Measurements from ENCODE around the gene TMEM138.

Gene TMEM138

GRCh38 chr11:61414547-61414946 lies 52.4 kb downstream of the TMEM138 start:
- H3K27me3 ChIP-seq (ENCODE audit: insufficient read depth, low read length, poor library complexity, severe bottlenecking): no peaks in the 10 kb centered on the region

GRCh38 chr11:61415381-61415780 lies 53.2 kb downstream of the TMEM138 start:
- no peaks in the 10 kb centered on the region for H3F3A ChIP-seq (ENCODE audit: low read depth)
- H3K4me3 ChIP-seq (ENCODE audit: low read length, poor library complexity, severe bottlenecking): no peak overlapping the region
- H3K27me3 ChIP-seq (ENCODE audit: insufficient read depth, low read length, poor library complexity, severe bottlenecking): no peaks in the 10 kb centered on the region
- no peaks in the 10 kb centered on the region for H3K9me2 ChIP-seq (replicated peaks; ENCODE audit: low read depth, low read length)
- H3K9ac ChIP-seq (ENCODE audit: low read depth, low read length, poor library complexity, severe bottlenecking): no peak overlapping the region
- no peaks in the 10 kb centered on the region for H3K9me3 ChIP-seq (ENCODE audit: insufficient read depth, low read depth, low read length)
- TF ChIP-seq, protein P1, sequence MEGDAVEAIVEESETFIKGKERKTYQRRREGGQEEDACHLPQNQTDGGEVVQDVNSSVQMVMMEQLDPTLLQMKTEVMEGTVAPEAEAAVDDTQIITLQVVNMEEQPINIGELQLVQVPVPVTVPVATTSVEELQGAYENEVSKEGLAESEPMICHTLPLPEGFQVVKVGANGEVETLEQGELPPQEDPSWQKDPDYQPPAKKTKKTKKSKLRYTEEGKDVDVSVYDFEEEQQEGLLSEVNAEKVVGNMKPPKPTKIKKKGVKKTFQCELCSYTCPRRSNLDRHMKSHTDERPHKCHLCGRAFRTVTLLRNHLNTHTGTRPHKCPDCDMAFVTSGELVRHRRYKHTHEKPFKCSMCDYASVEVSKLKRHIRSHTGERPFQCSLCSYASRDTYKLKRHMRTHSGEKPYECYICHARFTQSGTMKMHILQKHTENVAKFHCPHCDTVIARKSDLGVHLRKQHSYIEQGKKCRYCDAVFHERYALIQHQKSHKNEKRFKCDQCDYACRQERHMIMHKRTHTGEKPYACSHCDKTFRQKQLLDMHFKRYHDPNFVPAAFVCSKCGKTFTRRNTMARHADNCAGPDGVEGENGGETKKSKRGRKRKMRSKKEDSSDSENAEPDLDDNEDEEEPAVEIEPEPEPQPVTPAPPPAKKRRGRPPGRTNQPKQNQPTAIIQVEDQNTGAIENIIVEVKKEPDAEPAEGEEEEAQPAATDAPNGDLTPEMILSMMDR (conservative IDR thresholded peaks at IDR 0.05; ENCODE audit: low read length): no peak
- TF ChIP-seq EZH2phosphoT487 (IDR thresholded peaks at IDR 0.05; ENCODE audit: borderline replicate concordance): no peak
- no peaks in the 10 kb centered on the region for H3K4me1 ChIP-seq (ENCODE audit: insufficient read depth, low read length, poor library complexity, severe bottlenecking)
- no peak overlapping the region for H3K4me2 ChIP-seq (ENCODE audit: low read depth, low read length, poor library complexity, severe bottlenecking)
- peaks cover 98% of the 10 kb centered on the region for H3K36me3 ChIP-seq (ENCODE audit: insufficient read depth, low read length)
- H3K79me2 ChIP-seq (ENCODE audit: insufficient read depth, low read length): peaks cover 37% of the 10 kb centered on the region
- H2AFZ ChIP-seq (ENCODE audit: low read length): no peak overlapping the region
- H4K20me1 ChIP-seq (ENCODE audit: insufficient read depth, low read length, poor library complexity, severe bottlenecking): peaks cover 25% of the 10 kb centered on the region

More at GRCh38 chr11:61414547-61414946, 52.4 kb downstream of the TMEM138 start:
- no peak overlapping the region for H2AFZ ChIP-seq (ENCODE audit: low read length)
- no peaks in the 10 kb centered on the region for H3K4me1 ChIP-seq (ENCODE audit: insufficient read depth, low read length, poor library complexity, severe bottlenecking)
- peaks cover 98% of the 10 kb centered on the region for H3K36me3 ChIP-seq (ENCODE audit: insufficient read depth, low read length)
- no peaks in the 10 kb centered on the region for H3K9me2 ChIP-seq (replicated peaks; ENCODE audit: low read depth, low read length)
- no peaks in the 10 kb centered on the region for H3K9me3 ChIP-seq (ENCODE audit: insufficient read depth, low read depth, low read length)
- no peak overlapping the region for H3K4me2 ChIP-seq (ENCODE audit: low read depth, low read length, poor library complexity, severe bottlenecking)
- no peak overlapping the region for H3K4me3 ChIP-seq (ENCODE audit: low read length, poor library complexity, severe bottlenecking)
- no peak overlapping the region for H3K9ac ChIP-seq (ENCODE audit: low read depth, low read length, poor library complexity, severe bottlenecking)
- H4K20me1 ChIP-seq (ENCODE audit: insufficient read depth, low read length, poor library complexity, severe bottlenecking): peaks cover 17% of the 10 kb centered on the region
- TF ChIP-seq, protein P1 (conservative IDR thresholded peaks at IDR 0.05; ENCODE audit: low read length): no peak
- no peak for TF ChIP-seq EZH2phosphoT487 (IDR thresholded peaks at IDR 0.05; ENCODE audit: borderline replicate concordance)
- no peaks in the 10 kb centered on the region for H3F3A ChIP-seq (ENCODE audit: low read depth)
- peaks cover 28% of the 10 kb centered on the region for H3K79me2 ChIP-seq (ENCODE audit: insufficient read depth, low read length)

GRCh38 chr11:61416941-61417340 lies 54.8 kb downstream of the TMEM138 start:
- no peak overlapping the region for H3K4me2 ChIP-seq (ENCODE audit: low read depth, low read length, poor library complexity, severe bottlenecking)
- H3K79me2 ChIP-seq (ENCODE audit: insufficient read depth, low read length): peaks cover 52% of the 10 kb centered on the region
- peaks cover 37% of the 10 kb centered on the region for H4K20me1 ChIP-seq (ENCODE audit: insufficient read depth, low read length, poor library complexity, severe bottlenecking)
- H3K9me2 ChIP-seq (replicated peaks; ENCODE audit: low read depth, low read length): no peaks in the 10 kb centered on the region
- no peak overlapping the region for H2AFZ ChIP-seq (ENCODE audit: low read length)
- H3K27me3 ChIP-seq (ENCODE audit: insufficient read depth, low read length, poor library complexity, severe bottlenecking): no peaks in the 10 kb centered on the region
- no peaks in the 10 kb centered on the region for H3K9me3 ChIP-seq (ENCODE audit: insufficient read depth, low read depth, low read length)
- no peaks in the 10 kb centered on the region for H3F3A ChIP-seq (ENCODE audit: low read depth)
- H3K4me3 ChIP-seq (ENCODE audit: low read length, poor library complexity, severe bottlenecking): no peak overlapping the region
- H3K9ac ChIP-seq (ENCODE audit: low read depth, low read length, poor library complexity, severe bottlenecking): no peak overlapping the region
- TF ChIP-seq, protein P1 (conservative IDR thresholded peaks at IDR 0.05; ENCODE audit: low read length): no peak
- no peak for TF ChIP-seq EZH2phosphoT487 (IDR thresholded peaks at IDR 0.05; ENCODE audit: borderline replicate concordance)
- peaks cover 94% of the 10 kb centered on the region for H3K36me3 ChIP-seq (ENCODE audit: insufficient read depth, low read length)
- H3K4me1 ChIP-seq (ENCODE audit: insufficient read depth, low read length, poor library complexity, severe bottlenecking): peaks cover 7% of the 10 kb centered on the region

Data from Loucy (cell line).